ENCODE measurements around the gene DLEC1.

- no peak for TF ChIP-seq TAF1 (IDR thresholded peaks at IDR 0.05; ENCODE audit: borderline replicate concordance, low read depth, low read length)
- TF ChIP-seq POLR2A (IDR thresholded peaks at IDR 0.05; ENCODE audit: low read depth, low read length) = no peak
Observed at GRCh38 chr3:38031022-38031994, 7.7 kb upstream of the DLEC1 start.

All from GM12892 (cell line).